DND-41 (cell line): ENCODE results near the gene ABCC9.
"Not testable (repeated sequence)": the region's sequence is repeated elsewhere in the genome, so short reads cannot be mapped to it uniquely, and the experiment has no call there.

Source experiments
- ATAC-seq: fragments of 200-7000 bp; cut with Tn5 transposase; 3 replicates; pipeline ENCODE4 v1.9.1; 2021; ENCODE audit warnings: low read depth; ENCODE audit not compliant: insufficient read depth
- DNase-seq: peaks from one replicate; pipeline ENCODE4 v3.0.0-alpha.2; 2020
- H2AFZ ChIP-seq: 2 replicates; pipeline ENCODE4 v1.6.0; 2012; ENCODE audit warnings: low read depth, low read length
- H3K27ac ChIP-seq: 2 replicates; pipeline ENCODE4 v1.5.1; 2012; ENCODE audit warnings: low read length, inconsistent platforms
- H3K27me3 ChIP-seq: fragments of 200-600 bp; sonication (generic); 2 replicates; pipeline ENCODE4 v1.6.0; 2012; ENCODE audit warnings: low read length, mild to moderate bottlenecking, inconsistent platforms; ENCODE audit not compliant: insufficient read depth, poor library complexity
- H3K36me3 ChIP-seq: 2 replicates; pipeline ENCODE4 v1.5.1; 2012; ENCODE audit warnings: low read length, inconsistent platforms; ENCODE audit not compliant: insufficient read depth
- H3K4me1 ChIP-seq: 2 replicates; pipeline ENCODE4 v1.5.1; 2012; ENCODE audit warnings: mild to moderate bottlenecking, low read length; ENCODE audit not compliant: insufficient read depth
- H3K4me2 ChIP-seq: 2 replicates; pipeline ENCODE4 v1.6.0; 2012; ENCODE audit warnings: mild to moderate bottlenecking, moderate library complexity, low read length, inconsistent platforms; ENCODE audit not compliant: insufficient read depth
- H3K4me3 ChIP-seq, 2 experiments: fragments of 200-600 bp in 1 of 2; shearing (Covaris generic) in 1 of 2; 2 replicates each; pipeline ENCODE4 v1.5.1; 2012 to 2016; ENCODE audit warnings: inconsistent platforms in 2 of 2, low read length in 2 of 2, mild to moderate bottlenecking in 2 of 2, low read depth in 1 of 2, moderate library complexity in 1 of 2
- H3K79me2 ChIP-seq: 2 replicates; pipeline ENCODE4 v1.6.0; 2012; ENCODE audit warnings: low read length, inconsistent platforms; ENCODE audit not compliant: insufficient read depth
- H3K9ac ChIP-seq: 2 replicates; pipeline ENCODE4 v1.6.0; 2012; ENCODE audit warnings: low read depth, mild to moderate bottlenecking, inconsistent platforms, low read length, moderate library complexity
- H3K9me3 ChIP-seq: 2 replicates; pipeline ENCODE4 v1.5.1; 2012; ENCODE audit warnings: low read length, moderate library complexity, mild to moderate bottlenecking, inconsistent platforms; ENCODE audit not compliant: insufficient read depth, severe bottlenecking
- H4K20me1 ChIP-seq: 2 replicates; pipeline ENCODE4 v1.6.0; 2012; ENCODE audit warnings: low read length; ENCODE audit not compliant: insufficient read depth
- EZH2 ChIP-seq: IDR thresholded peaks from 3 replicates; pipeline ENCODE4 v1.6.1; 2012; ENCODE audit warnings: borderline replicate concordance, low read depth, mild to moderate bottlenecking, moderate library complexity, low read length, inconsistent platforms; ENCODE audit not compliant: severe bottlenecking
- TF ChIP-seq, protein P1 (sequence below): IDR thresholded peaks from 2 replicates; pipeline ENCODE4 v1.5.1; 2012; ENCODE audit warnings: borderline replicate concordance, low read length, moderate library complexity, mild to moderate bottlenecking; ENCODE audit not compliant: poor library complexity, severe bottlenecking; ENCODE audit errors: extremely low read depth

ABCC9 gene

DNA sequence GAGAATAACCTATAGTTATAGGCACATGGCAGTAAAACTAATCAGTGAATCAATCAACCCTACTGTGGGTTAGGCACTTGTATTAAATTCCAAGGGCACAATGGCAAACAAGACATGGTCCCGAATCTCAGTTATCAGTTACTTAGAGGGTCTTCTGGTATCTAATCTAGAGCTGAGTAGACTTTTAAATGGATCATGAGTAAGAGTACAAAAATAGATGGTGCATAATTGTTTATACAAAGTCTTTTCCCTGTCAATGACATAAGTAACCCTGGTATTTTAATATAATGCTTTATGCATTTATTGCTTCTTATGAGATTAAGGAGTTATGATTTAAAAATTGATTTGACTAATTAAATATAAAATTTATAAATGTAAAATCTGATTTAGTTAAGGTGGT is 143.7 kb downstream of the ABCC9 start:
- H4K20me1 ChIP-seq, result no peaks in the 10 kb centered on the region
- no peak overlapping the region for H3K27ac ChIP-seq
- no peak overlapping the region for H3K9ac ChIP-seq
- no peak overlapping the region for H3K4me3 ChIP-seq
- H2AFZ ChIP-seq, result no peak overlapping the region
- no peaks in the 10 kb centered on the region for H3K79me2 ChIP-seq
- no peaks in the 10 kb centered on the region for H3K27me3 ChIP-seq
- DNase-seq (no peak), ATAC-seq (no peak)
- H3K36me3 ChIP-seq, result no peaks in the 10 kb centered on the region
- H3K4me1 ChIP-seq, result no peaks in the 10 kb centered on the region
- H3K4me2 ChIP-seq, result no peak overlapping the region
- no peaks in the 10 kb centered on the region for H3K9me3 ChIP-seq
- TF ChIP-seq, protein P1, sequence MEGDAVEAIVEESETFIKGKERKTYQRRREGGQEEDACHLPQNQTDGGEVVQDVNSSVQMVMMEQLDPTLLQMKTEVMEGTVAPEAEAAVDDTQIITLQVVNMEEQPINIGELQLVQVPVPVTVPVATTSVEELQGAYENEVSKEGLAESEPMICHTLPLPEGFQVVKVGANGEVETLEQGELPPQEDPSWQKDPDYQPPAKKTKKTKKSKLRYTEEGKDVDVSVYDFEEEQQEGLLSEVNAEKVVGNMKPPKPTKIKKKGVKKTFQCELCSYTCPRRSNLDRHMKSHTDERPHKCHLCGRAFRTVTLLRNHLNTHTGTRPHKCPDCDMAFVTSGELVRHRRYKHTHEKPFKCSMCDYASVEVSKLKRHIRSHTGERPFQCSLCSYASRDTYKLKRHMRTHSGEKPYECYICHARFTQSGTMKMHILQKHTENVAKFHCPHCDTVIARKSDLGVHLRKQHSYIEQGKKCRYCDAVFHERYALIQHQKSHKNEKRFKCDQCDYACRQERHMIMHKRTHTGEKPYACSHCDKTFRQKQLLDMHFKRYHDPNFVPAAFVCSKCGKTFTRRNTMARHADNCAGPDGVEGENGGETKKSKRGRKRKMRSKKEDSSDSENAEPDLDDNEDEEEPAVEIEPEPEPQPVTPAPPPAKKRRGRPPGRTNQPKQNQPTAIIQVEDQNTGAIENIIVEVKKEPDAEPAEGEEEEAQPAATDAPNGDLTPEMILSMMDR, result no peak
- TF ChIP-seq EZH2, result no peak

DNA sequence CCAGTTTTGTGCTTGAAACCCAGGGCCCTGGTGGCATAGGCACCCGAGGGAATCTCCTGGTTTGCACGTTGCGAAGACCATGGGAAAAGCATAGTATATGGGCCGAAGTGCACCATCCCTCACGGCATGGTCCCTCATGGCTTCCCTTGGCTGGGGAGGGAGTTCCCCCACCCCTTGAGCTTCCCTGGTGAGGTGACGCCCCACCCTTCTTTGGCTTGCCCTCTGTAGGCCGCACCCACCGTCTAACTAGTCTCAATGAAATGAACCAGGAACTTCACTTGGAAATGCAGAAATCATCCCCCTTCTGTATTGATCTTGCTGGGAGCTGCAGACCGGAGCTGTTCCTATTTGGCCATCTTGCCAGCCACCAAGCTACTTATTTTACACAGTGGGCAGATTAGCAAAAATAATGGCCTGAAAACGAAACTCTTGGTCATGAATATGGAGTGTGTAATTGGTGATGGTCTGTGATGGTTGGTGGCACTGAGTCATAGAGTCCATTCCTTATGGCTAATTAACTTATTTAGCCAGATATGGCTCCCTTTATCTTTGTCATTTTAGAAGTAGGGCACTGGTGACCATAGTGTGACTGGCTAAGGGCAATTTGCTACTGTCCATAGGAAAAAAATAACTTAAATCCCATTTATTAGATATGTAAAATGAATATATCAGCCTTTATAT is 145.4 kb downstream of the ABCC9 start:
- ATAC-seq, result no peak
- Histone ChIP-seq H3K4me2 (no peak overlapping the region), H3K4me1 (no peaks in the 10 kb centered on the region), H3K9me3 (no peaks in the 10 kb centered on the region), H4K20me1 (no peaks in the 10 kb centered on the region), H3K36me3 (no peaks in the 10 kb centered on the region), H3K27ac (no peak overlapping the region), H3K4me3 (no peak overlapping the region), H3K9ac (no peak overlapping the region), H3K27me3 (no peaks in the 10 kb centered on the region), H3K79me2 (no peaks in the 10 kb centered on the region), H2AFZ (no peak overlapping the region)
- no peak for TF ChIP-seq EZH2
- TF ChIP-seq, protein P1, result no peak
- DNase-seq, result no peak

DNA sequence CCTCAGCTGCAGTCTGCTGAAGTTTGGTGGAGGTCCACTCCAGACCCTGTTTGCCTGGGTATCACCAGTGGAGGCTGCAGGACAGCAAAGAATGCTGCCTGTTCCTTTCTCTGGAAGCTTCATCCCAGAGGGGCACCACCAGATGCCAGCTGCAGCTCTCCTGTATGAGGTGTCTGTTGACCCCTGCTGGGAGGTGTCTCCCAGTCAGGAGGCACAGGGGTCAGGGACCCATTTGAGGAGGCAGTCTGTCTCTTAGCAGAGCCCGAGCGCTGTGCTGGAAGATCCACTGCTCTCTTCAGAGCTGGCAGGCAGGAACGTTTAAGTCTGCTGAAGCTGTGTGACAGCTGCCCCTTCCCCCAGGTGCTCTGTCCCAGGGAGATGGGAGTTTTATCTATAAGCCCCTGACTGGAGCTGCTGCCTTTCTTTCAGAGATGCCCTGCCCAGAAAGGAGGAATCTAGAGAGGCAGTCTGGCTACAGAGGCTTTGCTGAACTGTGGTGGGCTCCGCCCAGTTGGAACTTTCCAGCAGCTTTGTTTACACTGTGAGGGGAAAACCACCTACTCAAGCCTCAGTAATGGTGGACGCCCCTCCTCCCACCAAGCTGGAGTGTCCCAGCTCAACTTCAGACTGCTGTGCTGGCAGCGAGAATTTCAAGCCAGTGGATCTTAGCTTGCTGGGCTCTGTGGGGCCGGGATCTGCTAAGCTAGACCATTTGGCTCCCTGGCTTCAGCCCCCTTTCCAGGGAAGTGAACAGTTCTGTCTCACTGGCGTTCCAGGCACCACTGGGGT is 146.2 kb downstream of the ABCC9 start:
- H3K4me1 ChIP-seq, H3K27me3 ChIP-seq, H2AFZ ChIP-seq, H3K27ac ChIP-seq, H3K9me3 ChIP-seq, ATAC-seq, H4K20me1 ChIP-seq, DNase-seq, H3K36me3 ChIP-seq, H3K4me3 ChIP-seq, H3K4me2 ChIP-seq, H3K79me2 ChIP-seq, H3K9ac ChIP-seq: not testable (repeated sequence)

DNA sequence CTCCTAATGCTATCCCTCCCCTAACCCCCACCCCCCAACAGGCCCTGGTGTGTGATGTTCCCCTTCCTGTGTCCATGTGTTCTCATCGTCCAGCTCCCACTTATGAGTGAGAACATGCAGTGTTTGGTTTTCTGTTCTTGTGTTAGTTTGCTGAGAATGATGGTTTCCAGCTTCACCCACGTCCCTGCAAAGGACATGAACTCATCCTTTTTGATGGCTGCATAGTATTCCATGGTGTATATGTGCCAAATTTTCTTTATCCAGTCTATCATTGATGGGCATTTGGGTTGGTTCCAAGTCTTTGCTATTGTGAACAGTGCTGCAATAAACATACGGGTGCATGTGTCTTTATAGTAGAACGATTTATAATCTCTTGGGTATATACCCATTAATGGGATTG is 151.5 kb downstream of the ABCC9 start:
- not testable (repeated sequence) for H3K9me3 ChIP-seq, H2AFZ ChIP-seq, ATAC-seq, H3K27me3 ChIP-seq, H3K79me2 ChIP-seq, H3K4me2 ChIP-seq, H3K36me3 ChIP-seq, H3K9ac ChIP-seq, H3K4me3 ChIP-seq, H3K4me1 ChIP-seq, H3K27ac ChIP-seq, H4K20me1 ChIP-seq, DNase-seq
